T-helper 1 cell (primary cell): ENCODE results near the gene MBOAT2.
A peak's percentile ranks its signal among the peaks of the same experiment; 100 is the strongest.

Experiments
- DNase-seq, 5 donors: peaks; one replicate each; pipeline ENCODE4 v3.0.0-alpha.2; 2012 to 2020

The MBOAT2 gene

GRCh38 chr2:8850845-8851487 lies 152.5 kb downstream of the MBOAT2 start:
- no peak for DNase-seq

- DNase-seq = no peak
Observed at GRCh38 chr2:8849327-8849726, 154.2 kb downstream of the MBOAT2 start.

GRCh38 chr2:8848328-8849100 lies 155.0 kb downstream of the MBOAT2 start:
- no peak for DNase-seq

GRCh38 chr2:8847400-8847799 lies 156.1 kb downstream of the MBOAT2 start:
- no peak for DNase-seq

GRCh38 chr2:8841932-8842331 lies 161.6 kb downstream of the MBOAT2 start:
- DNase-seq = no peak

- DNase-seq = no peak
Observed at GRCh38 chr2:8840475-8841091, 162.9 kb downstream of the MBOAT2 start.

- DNase-seq = no peak
Observed at GRCh38 chr2:8839189-8839965, 164.1 kb downstream of the MBOAT2 start.

GRCh38 chr2:8837795-8838140 lies 165.7 kb downstream of the MBOAT2 start:
- DNase-seq = no peak

- DNase-seq = peak; percentile 67 to 88 (median 79)
Observed at GRCh38 chr2:8836971-8837794, 166.3 kb downstream of the MBOAT2 start, which contains the start of gene KIDINS220. TSS of gene KIDINS220 (minus strand) at chr2:8837613. CDS start at chr2:8827093, 10,520 bp downstream.

GRCh38 chr2:8835279-8835678 lies 168.2 kb downstream of the MBOAT2 start:
- no peak for DNase-seq

GRCh38 chr2:8833853-8834252 lies 169.6 kb downstream of the MBOAT2 start:
- no peak for DNase-seq

- no peak for DNase-seq
Observed at GRCh38 chr2:8831516-8831915, 172.0 kb downstream of the MBOAT2 start.

GRCh38 chr2:8827729-8828128 lies 175.8 kb downstream of the MBOAT2 start:
- DNase-seq = no peak

GRCh38 chr2:8822218-8822617 lies 181.3 kb downstream of the MBOAT2 start:
- no peak for DNase-seq

- no peak for DNase-seq
Observed at GRCh38 chr2:8821276-8822217, 181.9 kb downstream of the MBOAT2 start.

- DNase-seq = no peak
Observed at GRCh38 chr2:8819948-8820347, 183.5 kb downstream of the MBOAT2 start.

- no peak for DNase-seq
Observed at GRCh38 chr2:8819194-8819593, 184.3 kb downstream of the MBOAT2 start.

- no peak for DNase-seq
Observed at GRCh38 chr2:8817221-8817620, 186.3 kb downstream of the MBOAT2 start.

- DNase-seq = no peak
Observed at GRCh38 chr2:8806885-8807704, 196.4 kb downstream of the MBOAT2 start.
